Activated B cell treated with CpG ODN at 0.5 μM for 24 hours (primary cell): Measurements from ENCODE around the gene C1QTNF12. TPM values are rescaled to one million over a fixed set of nuclear protein-coding genes. Genes with fewer than 3 reads are reported as not detected.

Source experiments
- ATAC-seq: fragments of 200-7000 bp; cut with Tn5 transposase; one replicate; pipeline ENCODE4 v1.10.0; 2021; ENCODE audit warnings: low read depth, mild to moderate bottlenecking, moderate library complexity
- CTCF ChIA-PET: fragments of 350-600 bp; sonication (Branson Sonifier 250); formaldehyde crosslinking; loops from one replicate; lab custom pipeline; 2021; ENCODE audit warnings: antibody characterized with exemption; lab: Charles Lee
- POLR2A ChIA-PET: fragments of 350-600 bp; sonication (Branson Sonifier 250); formaldehyde crosslinking; loops from one replicate; lab custom pipeline; 2021; ENCODE audit warnings: antibody characterized with exemption; lab: Charles Lee
- DNase-seq: peaks from one replicate; pipeline ENCODE4 v3.0.0; 2022
- H3K27ac Mint-ChIP-seq: one replicate; pipeline ENCODE4 v1.8.0; 2020; ENCODE audit warnings: mixed read lengths
- H3K27me3 Mint-ChIP-seq: one replicate; pipeline ENCODE4 v1.8.0; 2021; ENCODE audit warnings: mixed read lengths
- H3K36me3 Mint-ChIP-seq: one replicate; pipeline ENCODE4 v1.8.0; 2021; ENCODE audit warnings: low read depth, mixed read lengths
- H3K4me1 Mint-ChIP-seq: one replicate; pipeline ENCODE4 v1.8.0; 2021; ENCODE audit warnings: mixed read lengths
- H3K4me3 Mint-ChIP-seq: one replicate; pipeline ENCODE4 v1.8.0; 2020; ENCODE audit warnings: mild to moderate bottlenecking, mixed read lengths
- H3K9me3 Mint-ChIP-seq: one replicate; pipeline ENCODE4 v1.8.0; 2020; ENCODE audit warnings: mixed read lengths
- CTCF ChIP-seq: fragments of 200-600 bp; IDR thresholded peaks from one replicate; pipeline ENCODE4 v1.8.0; 2022; ENCODE audit warnings: antibody characterized with exemption, mild to moderate bottlenecking
- intact Hi-C: fragments of 100-400 bp; cut with micrococcal nuclease; formaldehyde crosslinking; loops from one replicate; pipeline ENCODE4 v1.15.1; 2024
- total RNA-seq: library from RNA; stranded (reverse); gene quantifications from 2 replicates; pipeline ENCODE4 v1.2.3, GENCODE V29; 2022

Gene C1QTNF12
- total RNA-seq, 1 donor from 2014 or later = 2.5 TPM

- ChIA-PET CTCF (no interaction called here), POLR2A (interaction anchor here (1.2 kb wide), 1 partner anchor 11 kb away, joined by 3 read pairs; the partner anchor contains the start of gene UBE2J2)
- no peak for TF ChIP-seq CTCF
- Mint-ChIP-seq H3K27me3 (no peaks in the 10 kb centered on the region), H3K4me3 (no peak overlapping the region), H3K36me3 (peaks cover 63% of the 10 kb centered on the region), H3K4me1 (peaks cover 16% of the 10 kb centered on the region), H3K27ac (no peak overlapping the region), H3K9me3 (no peaks in the 10 kb centered on the region)
- no peak for ATAC-seq
- DNase-seq = no peak
- intact Hi-C loops = no loop called here
These were observed 16.2 kb upstream of the C1QTNF12 start for GRCh38 chr1:1262758-1263157.

GRCh38 chr1:1262071-1262470 is 15.5 kb upstream of the C1QTNF12 start:
- no peak overlapping the region for H3K27ac Mint-ChIP-seq
- peaks cover 62% of the 10 kb centered on the region for H3K36me3 Mint-ChIP-seq
- no peaks in the 10 kb centered on the region for H3K9me3 Mint-ChIP-seq
- peaks cover 16% of the 10 kb centered on the region for H3K4me1 Mint-ChIP-seq
- CTCF ChIA-PET = no interaction called here
- intact Hi-C loops = no loop called here
- H3K27me3 Mint-ChIP-seq = no peaks in the 10 kb centered on the region
- DNase-seq (no peak), ATAC-seq (no peak)
- no peak for TF ChIP-seq CTCF
- H3K4me3 Mint-ChIP-seq = no peak overlapping the region
- POLR2A ChIA-PET = interaction anchor here (1.2 kb wide), 1 partner anchor 12 kb away, joined by 3 read pairs; the partner anchor contains the start of gene UBE2J2

- no peak for TF ChIP-seq CTCF
- H3K4me3 Mint-ChIP-seq = no peak overlapping the region
- H3K4me1 Mint-ChIP-seq = peaks cover 16% of the 10 kb centered on the region
- no peak for ATAC-seq
- no peak for DNase-seq
- no peaks in the 10 kb centered on the region for H3K9me3 Mint-ChIP-seq
- ChIA-PET POLR2A (interaction anchor here (0.7 to 1.0 kb wide), 3 partner anchors 11 to 197 kb away, joined by 3 to 4 read pairs (median 4); no protein-coding TSS in a partner anchor), CTCF (interaction anchor here (1.2 to 1.9 kb wide), 2 partner anchors 11 to 139 kb away, joined by 3 to 7 read pairs; no protein-coding TSS in a partner anchor)
- peaks cover 67% of the 10 kb centered on the region for H3K36me3 Mint-ChIP-seq
- no peak overlapping the region for H3K27ac Mint-ChIP-seq
- no peaks in the 10 kb centered on the region for H3K27me3 Mint-ChIP-seq
- intact Hi-C loops = no loop called here
These were observed 14.5 kb upstream of the C1QTNF12 start for GRCh38 chr1:1260843-1261560.

GRCh38 chr1:1259951-1260600 is 13.6 kb upstream of the C1QTNF12 start:
- Mint-ChIP-seq H3K36me3 (peaks cover 68% of the 10 kb centered on the region), H3K27me3 (no peaks in the 10 kb centered on the region), H3K4me1 (peaks cover 16% of the 10 kb centered on the region), H3K27ac (peak overlapping the region; percentile 14), H3K9me3 (no peaks in the 10 kb centered on the region), H3K4me3 (no peak overlapping the region)
- ChIA-PET POLR2A (interaction anchor here (0.8 to 1.0 kb wide), 2 partner anchors 10 to 196 kb away, joined by 3 to 4 read pairs; no protein-coding TSS in a partner anchor), CTCF (interaction anchor here (1.2 to 1.9 kb wide), 2 partner anchors 10 to 138 kb away, joined by 3 to 7 read pairs; no protein-coding TSS in a partner anchor)
- TF ChIP-seq CTCF = no peak
- ATAC-seq = peak; percentile 40
- DNase-seq = no peak
- intact Hi-C loops = no loop called here

- ATAC-seq = no peak
- peaks cover 70% of the 10 kb centered on the region for H3K36me3 Mint-ChIP-seq
- no peak for DNase-seq
- intact Hi-C loops = no loop called here
- H3K27ac Mint-ChIP-seq = peak overlapping the region; percentile 14
- ChIA-PET POLR2A (no interaction called here), CTCF (interaction anchor here (1.9 kb wide), 1 partner anchor 137 kb away, joined by 7 read pairs; no protein-coding TSS in a partner anchor)
- H3K4me1 Mint-ChIP-seq = peaks cover 16% of the 10 kb centered on the region
- TF ChIP-seq CTCF = no peak
- no peak overlapping the region for H3K4me3 Mint-ChIP-seq
- H3K27me3 Mint-ChIP-seq = no peaks in the 10 kb centered on the region
- no peaks in the 10 kb centered on the region for H3K9me3 Mint-ChIP-seq
These were observed 13.0 kb upstream of the C1QTNF12 start for GRCh38 chr1:1259540-1259939.
